ENCODE data around the gene PRSS33.

Gene PRSS33

DNA sequence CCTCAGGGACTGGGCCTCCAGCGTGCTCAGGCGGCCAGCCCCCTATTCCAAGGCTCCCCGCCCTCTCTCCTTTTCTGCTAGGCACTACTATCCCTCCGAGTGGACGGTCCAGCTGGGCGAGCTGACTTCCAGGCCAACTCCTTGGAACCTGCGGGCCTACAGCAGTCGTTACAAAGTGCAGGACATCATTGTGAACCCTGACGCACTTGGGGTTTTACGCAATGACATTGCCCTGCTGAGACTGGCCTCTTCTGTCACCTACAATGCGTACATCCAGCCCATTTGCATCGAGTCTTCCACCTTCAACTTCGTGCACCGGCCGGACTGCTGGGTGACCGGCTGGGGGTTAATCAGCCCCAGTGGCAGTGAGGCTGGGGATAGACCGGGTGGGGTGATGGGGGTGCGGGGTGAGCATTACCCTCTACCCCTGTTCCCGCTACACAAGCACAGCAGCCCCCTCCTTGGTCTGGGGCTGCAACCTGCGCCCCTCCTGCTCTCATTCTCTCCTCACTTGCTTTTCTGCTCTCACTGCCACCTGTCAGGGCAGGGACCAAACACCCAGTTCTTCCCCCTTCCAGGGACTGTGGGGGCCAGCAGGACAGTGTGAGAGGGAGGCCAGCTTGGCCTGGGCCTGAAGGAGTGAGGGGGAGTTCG, 12.0 kb upstream of the PRSS33 start:
- no peak for DNase-seq

DNA sequence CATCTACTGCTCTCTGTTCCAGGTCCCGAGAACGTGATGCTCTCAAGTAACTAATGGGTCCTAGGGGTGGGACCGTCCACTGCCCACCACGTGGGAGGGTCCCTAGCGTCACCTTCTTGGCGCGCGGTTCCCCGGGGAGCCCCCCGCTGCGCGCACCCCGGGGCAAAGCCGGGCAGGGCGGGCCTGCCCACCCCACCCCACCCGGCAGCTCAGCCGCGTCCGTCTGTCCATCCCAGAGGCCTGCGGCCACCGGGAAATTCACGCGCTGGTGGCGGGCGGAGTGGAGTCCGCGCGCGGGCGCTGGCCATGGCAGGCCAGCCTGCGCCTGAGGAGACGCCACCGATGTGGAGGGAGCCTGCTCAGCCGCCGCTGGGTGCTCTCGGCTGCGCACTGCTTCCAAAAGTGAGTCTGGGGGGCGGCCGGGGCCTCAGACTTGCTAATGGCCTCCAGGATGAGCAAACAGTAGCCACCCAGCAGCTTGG, 11.4 kb upstream of the PRSS33 start:
- DNase-seq = no peak

DNA sequence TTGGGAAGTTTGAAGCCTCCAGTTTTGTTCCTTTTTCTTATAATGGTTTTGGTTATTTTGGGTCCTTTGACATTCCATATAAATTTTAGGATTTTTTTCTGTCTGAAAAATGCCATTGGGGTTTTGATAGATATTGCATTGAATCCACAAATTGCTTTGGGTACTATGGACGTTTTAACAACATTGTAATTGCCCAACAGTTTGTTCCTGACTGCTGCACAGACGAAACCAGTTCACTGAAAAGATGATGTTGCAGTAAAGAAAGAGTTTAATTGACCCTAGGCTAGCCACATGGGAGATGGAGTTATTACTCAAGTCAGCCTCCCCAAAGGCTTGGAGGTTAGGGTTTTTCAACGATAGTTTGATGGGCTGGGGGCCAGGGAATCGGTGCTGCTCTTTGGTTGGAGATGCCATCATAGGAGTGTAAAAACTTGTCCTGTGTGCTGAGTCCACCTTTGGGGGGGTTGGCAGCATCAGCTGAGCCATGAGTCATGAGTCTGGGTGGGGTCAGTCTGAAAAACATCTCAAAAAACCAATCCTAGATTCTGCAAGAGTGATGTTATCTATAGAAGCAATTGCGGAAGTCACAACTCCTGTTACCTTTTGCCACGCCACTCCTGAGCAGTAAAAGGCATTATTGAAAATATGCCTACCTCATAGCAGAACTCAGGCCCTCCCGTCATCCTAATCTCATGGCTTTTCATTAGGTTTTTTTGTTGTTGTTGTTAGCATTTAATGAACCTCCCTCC, 8.2 kb upstream of the PRSS33 start:
- no peak for DNase-seq

- DNase-seq = no peak
Measured at GRCh38 chr16:2792940-2793339, 5.6 kb upstream of the PRSS33 start.

GRCh38 chr16:2791174-2791573, 3.8 kb upstream of the PRSS33 start:
- DNase-seq = no peak

DNA sequence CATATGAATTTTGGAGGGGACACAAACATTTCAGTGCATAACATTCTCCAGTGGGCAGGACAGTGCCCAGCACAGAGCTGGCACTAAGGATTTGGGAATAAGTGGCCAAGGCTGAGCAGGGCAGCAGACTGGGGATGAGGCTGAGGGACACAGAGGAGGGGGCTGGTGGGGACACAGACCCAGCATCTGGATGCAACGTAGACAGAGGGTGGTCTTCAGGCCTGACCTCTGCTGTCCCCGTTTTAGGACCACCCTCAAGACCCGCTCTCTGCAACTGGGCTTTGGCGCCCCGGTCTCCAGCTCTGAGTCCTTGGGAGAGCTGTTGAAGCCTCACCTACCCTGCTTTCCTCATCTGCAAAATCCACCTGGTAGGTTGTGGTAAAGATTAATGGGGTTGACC, 3.3 kb upstream of the PRSS33 start:
- no peak for DNase-seq

DNA sequence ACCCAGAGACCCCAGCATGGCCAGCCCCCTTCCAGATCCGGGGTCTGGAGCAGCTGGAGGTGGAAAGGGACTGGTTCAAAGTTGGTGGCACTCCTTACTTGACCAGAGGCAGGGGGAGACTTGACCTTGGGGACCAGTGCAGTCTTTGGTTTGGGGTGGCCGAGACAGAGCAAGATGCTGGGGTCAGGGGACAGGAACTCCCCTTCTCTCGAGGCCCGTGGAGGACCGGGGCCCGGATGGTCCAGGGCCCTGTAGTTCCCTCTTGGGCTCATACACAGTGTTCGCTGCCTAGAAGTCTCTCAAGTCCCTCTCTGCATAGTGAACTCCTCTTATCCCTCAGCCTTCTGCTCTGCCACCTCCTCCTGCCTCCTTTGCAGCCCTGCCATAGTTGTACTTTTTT, 601 bp upstream of the PRSS33 start:
- no peak for DNase-seq

- no peak for DNase-seq
Measured at GRCh38 chr16:2786826-2787151, 571 bp downstream of the PRSS33 start.

DNA sequence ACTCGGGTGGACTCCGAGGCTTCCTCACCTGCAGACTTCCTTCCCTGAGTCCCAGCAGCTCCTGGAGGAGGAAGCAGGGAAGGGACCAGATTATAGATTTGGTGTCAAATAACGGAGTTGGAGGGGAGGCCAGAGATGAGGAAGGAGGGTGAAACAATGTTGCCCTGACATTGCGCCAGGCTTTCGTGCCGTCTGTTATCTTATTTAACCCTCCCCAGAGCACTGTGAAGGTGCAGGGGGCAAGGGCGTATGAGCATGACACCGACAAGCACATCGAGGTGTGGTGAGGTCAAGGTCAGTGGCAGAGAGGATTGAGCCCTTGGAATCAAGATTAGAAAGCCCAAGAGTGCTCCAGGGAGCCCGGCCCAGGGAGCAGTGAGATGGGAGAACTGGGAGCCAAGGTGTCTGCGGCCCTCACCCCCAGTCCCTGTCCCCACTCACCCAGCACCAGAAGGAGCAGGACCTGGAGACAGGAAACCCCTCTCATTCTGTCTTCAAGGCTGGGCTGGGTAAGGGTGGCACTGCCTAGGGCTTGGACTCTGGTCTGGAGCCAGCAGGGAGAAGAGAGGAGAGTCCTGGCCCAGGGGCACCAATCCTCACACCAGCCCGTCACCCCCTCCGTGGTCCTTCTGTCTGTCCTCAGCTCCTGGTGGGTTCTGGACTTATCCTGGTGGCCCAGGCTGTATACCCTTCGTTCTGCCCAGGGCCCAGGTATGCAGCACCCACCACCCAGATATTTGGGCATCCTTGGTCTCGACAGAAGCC, 1.1 kb downstream of the PRSS33 start:
- DNase-seq = no peak

GRCh38 chr16:2785101-2785991, 2.0 kb downstream of the PRSS33 start:
- DNase-seq = no peak

- no peak for DNase-seq
Measured at GRCh38 chr16:2784358-2785100, 2.8 kb downstream of the PRSS33 start.

GRCh38 chr16:2783581-2784357, 3.6 kb downstream of the PRSS33 start:
- no peak for DNase-seq

- no peak for DNase-seq
Measured at GRCh38 chr16:2782583-2783351, 4.6 kb downstream of the PRSS33 start.

- no peak for DNase-seq
Measured at GRCh38 chr16:2779978-2780898, 7.1 kb downstream of the PRSS33 start.

DNA sequence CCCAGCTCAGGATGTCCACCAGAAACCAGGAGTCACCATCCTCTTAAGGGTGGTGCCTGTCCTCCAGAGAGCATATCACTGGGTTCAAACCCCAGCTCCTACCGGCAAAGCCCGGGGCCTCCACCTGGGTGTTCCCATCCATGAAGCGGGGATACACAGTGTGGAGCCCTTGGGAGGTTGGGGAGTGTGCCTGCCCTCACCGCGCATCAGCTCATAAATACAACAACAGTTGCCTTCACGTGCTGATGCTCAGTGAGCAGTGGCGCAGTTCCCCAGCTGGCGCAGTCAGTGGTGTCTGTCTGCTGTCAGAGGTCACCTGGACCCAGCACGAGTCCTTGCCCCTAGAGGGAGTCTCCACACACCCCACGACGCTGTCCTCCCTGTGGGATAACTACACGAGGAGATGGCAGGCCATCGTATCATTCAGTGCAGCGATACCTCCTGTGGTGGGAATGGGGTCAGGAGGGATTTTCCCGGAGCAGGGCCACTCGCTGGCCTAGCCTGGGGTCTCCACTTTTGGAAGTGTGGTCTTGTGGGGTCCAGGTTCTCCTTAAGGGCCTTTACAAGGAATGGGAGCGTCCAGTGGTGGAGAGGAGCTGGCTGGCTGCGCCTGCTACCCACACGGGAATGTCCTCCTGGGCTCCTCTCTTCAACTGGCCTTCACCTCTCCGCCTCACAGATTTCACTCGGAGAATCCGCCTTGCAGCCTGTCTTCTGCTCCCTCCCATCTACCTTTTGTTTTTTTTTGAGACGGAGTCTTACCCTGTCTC, 8.0 kb downstream of the PRSS33 start:
- DNase-seq = no peak

GRCh38 chr16:2778630-2778958, 8.8 kb downstream of the PRSS33 start:
- no peak for DNase-seq

All from nucleus accumbens (tissue), 56 donors.